Panc1 (cell line): Measurements from ENCODE around the gene CLEC4G. TPM values are rescaled to one million over a fixed set of nuclear protein-coding genes. Genes with fewer than 3 reads are reported as not detected.

Experiments used
- ATAC-seq: fragments of 200-7000 bp; cut with Tn5 transposase; 2 replicates; pipeline ENCODE4 v1.9.1; 2020; ENCODE audit warnings: mild to moderate bottlenecking, moderate library complexity
- BruUV-seq: library from RNA; stranded (reverse); fragments of 400-500 nt; replicated peaks from 2 replicates; lab custom pipeline; 2021; lab: Mats Ljungman, UMichigan
- CTCF ChIA-PET: fragments of 300-600 bp; sonication (Branson Sonifier 250); formaldehyde crosslinking; loops from one replicate; lab custom pipeline; 2022; ENCODE audit warnings: antibody characterized with exemption; lab: Charles Lee
- POLR2A ChIA-PET: fragments of 300-600 bp; sonication (Branson Sonifier 250); formaldehyde crosslinking; loops from one replicate; lab custom pipeline; 2022; ENCODE audit warnings: antibody characterized with exemption; lab: Charles Lee
- DNase-seq: peaks from one replicate; pipeline ENCODE4 v3.0.0-alpha.2; 2010; ENCODE audit warnings: low read depth, low spot score
- H3K27ac ChIP-seq: 2 replicates; pipeline ENCODE4 v1.5.1; 2011; ENCODE audit warnings: mild to moderate bottlenecking, low read length, inconsistent platforms
- H3K27me3 ChIP-seq: fragments of 200-500 bp; sonication (Bioruptor generic); 2 replicates; pipeline ENCODE4 v1.6.0; 2014; ENCODE audit warnings: low read length, inconsistent platforms; ENCODE audit not compliant: control insufficient read depth, insufficient read depth
- H3K36me3 ChIP-seq: fragments of 200-500 bp; sonication (Bioruptor generic); 2 replicates; pipeline ENCODE4 v1.5.1; 2014; ENCODE audit warnings: inconsistent platforms, mild to moderate bottlenecking, low read length, moderate library complexity; ENCODE audit not compliant: control insufficient read depth, insufficient read depth
- H3K4me1 ChIP-seq: 2 replicates; pipeline ENCODE4 v1.5.1; 2011; ENCODE audit warnings: inconsistent platforms, mild to moderate bottlenecking, low read length, moderate library complexity; ENCODE audit not compliant: control insufficient read depth, insufficient read depth
- H3K4me3 ChIP-seq, 2 experiments: 2 replicates each; pipeline ENCODE4 v1.5.1; 2011 to 2012; ENCODE audit warnings: low read depth in 2 of 2, low read length in 2 of 2, mild to moderate bottlenecking in 2 of 2, inconsistent platforms in 1 of 2, moderate library complexity in 1 of 2
- H3K9me3 ChIP-seq: fragments of 200-500 bp; sonication (Bioruptor generic); 2 replicates; pipeline ENCODE4 v1.5.1; 2014; ENCODE audit warnings: low read depth, mild to moderate bottlenecking, inconsistent platforms, low read length, moderate library complexity; ENCODE audit not compliant: control insufficient read depth, insufficient read depth
- POLR2AphosphoS5 ChIP-seq: IDR thresholded peaks from 2 replicates; pipeline ENCODE4 v1.6.1; 2012; ENCODE audit warnings: mild to moderate bottlenecking, low read depth, low read length, moderate library complexity
- REST ChIP-seq, 2 experiments: IDR thresholded peaks; 2 replicates each; pipeline ENCODE4 v1.6.1; 2011 to 2012; ENCODE audit warnings: low read depth in 2 of 2, control low read depth in 1 of 2, low read length in 1 of 2, mild to moderate bottlenecking in 1 of 2, moderate library complexity in 1 of 2; ENCODE audit not compliant: insufficient read depth in 1 of 2
- SIN3A ChIP-seq: IDR thresholded peaks from 2 replicates; pipeline ENCODE4 v1.6.1; 2012; ENCODE audit warnings: low read depth, mild to moderate bottlenecking, low read length, moderate library complexity, borderline replicate concordance; ENCODE audit not compliant: insufficient read depth
- TCF7L2 ChIP-seq: IDR thresholded peaks from 2 replicates; pipeline ENCODE4 v1.6.1; 2011; ENCODE audit warnings: mild to moderate bottlenecking, low read depth, low read length, inconsistent platforms
- in situ Hi-C: cut with HindIII; loops from 2 replicates; pipeline ENCODE4 v1.10.0; 2016; ENCODE audit warnings: low sequenced_read_pairs, low pct_unique_long_range_greater_than_20kb
- intact Hi-C: fragments of 100-400 bp; cut with micrococcal nuclease; formaldehyde crosslinking; loops from one replicate; pipeline ENCODE4 v1.10.0; 2022; ENCODE audit not compliant: unreplicated experiment
- total RNA-seq: library from RNA; stranded (reverse); gene quantifications from one replicate; pipeline ENCODE4 v1.2.1, GENCODE V29; 2021; ENCODE audit not compliant: unreplicated experiment
- TF ChIP-seq, protein P1 (sequence below): fragments of 450-650 bp; IDR thresholded peaks from 2 replicates; pipeline ENCODE4 v1.5.1; 2017; ENCODE audit warnings: mild to moderate bottlenecking

Gene CLEC4G
- total RNA-seq, 1 experiment from 2014 or later, result not detected

GRCh38 chr19:7715671-7716070, 16.2 kb downstream of the CLEC4G start:
- no peaks in the 10 kb centered on the region for H3K4me1 ChIP-seq
- intact Hi-C loops, result no loop called here
- no peak for DNase-seq
- H3K36me3 ChIP-seq, result no peaks in the 10 kb centered on the region
- ATAC-seq, result no peak
- ChIA-PET CTCF (no interaction called here), POLR2A (no interaction called here)
- in situ Hi-C loops, result no loop called here
- H3K9me3 ChIP-seq, result no peaks in the 10 kb centered on the region
- TF ChIP-seq SIN3A (no peak), REST (IDR thresholded peaks at IDR 0.05; ENCODE audit: insufficient read depth in 1 of 2, low read depth in 2 of 2, low read length in 1 of 2) (no peak), TCF7L2 (no peak), POLR2AphosphoS5 (no peak)
- TF ChIP-seq, protein P1, sequence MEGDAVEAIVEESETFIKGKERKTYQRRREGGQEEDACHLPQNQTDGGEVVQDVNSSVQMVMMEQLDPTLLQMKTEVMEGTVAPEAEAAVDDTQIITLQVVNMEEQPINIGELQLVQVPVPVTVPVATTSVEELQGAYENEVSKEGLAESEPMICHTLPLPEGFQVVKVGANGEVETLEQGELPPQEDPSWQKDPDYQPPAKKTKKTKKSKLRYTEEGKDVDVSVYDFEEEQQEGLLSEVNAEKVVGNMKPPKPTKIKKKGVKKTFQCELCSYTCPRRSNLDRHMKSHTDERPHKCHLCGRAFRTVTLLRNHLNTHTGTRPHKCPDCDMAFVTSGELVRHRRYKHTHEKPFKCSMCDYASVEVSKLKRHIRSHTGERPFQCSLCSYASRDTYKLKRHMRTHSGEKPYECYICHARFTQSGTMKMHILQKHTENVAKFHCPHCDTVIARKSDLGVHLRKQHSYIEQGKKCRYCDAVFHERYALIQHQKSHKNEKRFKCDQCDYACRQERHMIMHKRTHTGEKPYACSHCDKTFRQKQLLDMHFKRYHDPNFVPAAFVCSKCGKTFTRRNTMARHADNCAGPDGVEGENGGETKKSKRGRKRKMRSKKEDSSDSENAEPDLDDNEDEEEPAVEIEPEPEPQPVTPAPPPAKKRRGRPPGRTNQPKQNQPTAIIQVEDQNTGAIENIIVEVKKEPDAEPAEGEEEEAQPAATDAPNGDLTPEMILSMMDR, result no peak
- H3K27me3 ChIP-seq, result no peaks in the 10 kb centered on the region
- H3K4me3 ChIP-seq, result no peak overlapping the region
- no peak overlapping the region for H3K27ac ChIP-seq
- BruUV-seq, result no TSS peak

DNA sequence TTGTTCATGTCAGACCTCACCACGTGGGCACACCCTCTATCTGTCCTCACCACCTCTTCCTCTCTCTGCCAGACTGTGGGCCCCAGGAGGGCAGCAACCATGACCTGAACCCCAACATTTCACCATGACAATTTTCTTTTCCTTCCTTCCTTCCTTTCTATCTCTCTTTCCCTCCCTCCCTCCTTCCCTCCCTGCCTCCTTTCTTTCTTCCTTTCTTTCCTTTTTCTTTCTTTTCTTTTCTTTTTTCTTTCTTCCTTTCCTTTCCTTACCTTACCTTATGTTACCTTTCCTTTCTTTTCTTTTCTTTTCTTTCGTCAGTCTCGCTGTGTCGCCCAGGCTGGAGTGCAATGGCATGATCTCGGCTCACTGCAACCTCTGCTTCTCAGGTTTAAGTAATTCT, 21.3 kb downstream of the CLEC4G start:
- in situ Hi-C loops, result no loop called here
- TF ChIP-seq, protein P1, result no peak
- CTCF ChIA-PET, result no interaction called here
- ATAC-seq (no peak), DNase-seq (no peak)
- Histone ChIP-seq H3K4me1 (no peaks in the 10 kb centered on the region), H3K27ac (no peak overlapping the region), H3K9me3 (no peaks in the 10 kb centered on the region), H3K36me3 (no peaks in the 10 kb centered on the region), H3K4me3 (no peak overlapping the region), H3K27me3 (no peaks in the 10 kb centered on the region)
- POLR2A ChIA-PET, result no interaction called here
- intact Hi-C loops, result no loop called here
- BruUV-seq, result no TSS peak

GRCh38 chr19:7709932-7710460, 21.9 kb downstream of the CLEC4G start:
- in situ Hi-C loops, result no loop called here
- H3K27ac ChIP-seq, result no peak overlapping the region
- no peak for DNase-seq
- H3K27me3 ChIP-seq, result no peaks in the 10 kb centered on the region
- no TSS peak for BruUV-seq
- no peaks in the 10 kb centered on the region for H3K4me1 ChIP-seq
- TF ChIP-seq, protein P1, result no peak
- TF ChIP-seq TCF7L2 (no peak), SIN3A (no peak), POLR2AphosphoS5 (no peak), REST (IDR thresholded peaks at IDR 0.05; ENCODE audit: insufficient read depth in 1 of 2, low read depth in 2 of 2, low read length in 1 of 2) (no peak)
- intact Hi-C loops, result no loop called here
- no peaks in the 10 kb centered on the region for H3K9me3 ChIP-seq
- no peak for ATAC-seq
- ChIA-PET POLR2A (no interaction called here), CTCF (no interaction called here)
- no peak overlapping the region for H3K4me3 ChIP-seq
- no peaks in the 10 kb centered on the region for H3K36me3 ChIP-seq
